SK-N-MC (cell line): ENCODE data around the gene RPA3.

Experiments
- DNase-seq: peaks from one replicate; pipeline ENCODE4 v3.0.0-alpha.2; 2011; ENCODE audit warnings: low read depth, low spot score
- H3K27ac ChIP-seq: fragments of 200-600 bp; sonication (generic); 2 replicates; pipeline ENCODE4 v1.5.1; 2016; ENCODE audit warnings: mixed run types
- H3K36me3 ChIP-seq: fragments of 200-600 bp; sonication (generic); 2 replicates; pipeline ENCODE4 v1.6.1; 2017; ENCODE audit warnings: antibody characterized with exemption, low read length, mixed read lengths; ENCODE audit not compliant: insufficient read depth
- H3K4me3 ChIP-seq: fragments of 200-600 bp; sonication (generic); 2 replicates; pipeline ENCODE4 v1.5.1; 2016
- H3K9ac ChIP-seq: fragments of 200-600 bp; sonication (generic); 2 replicates; pipeline ENCODE4 v1.8.0; 2017; ENCODE audit warnings: mixed run types, mixed read lengths; ENCODE audit not compliant: insufficient read length
- H3K9me3 ChIP-seq: fragments of 200-600 bp; sonication (generic); 2 replicates; pipeline ENCODE4 v1.6.1; 2017; ENCODE audit warnings: low read depth, mild to moderate bottlenecking, antibody characterized with exemption, low read length, moderate library complexity, mixed read lengths
- EZH2 ChIP-seq: fragments of 200-600 bp; sonication (generic); IDR thresholded peaks from one replicate; pipeline ENCODE4 v1.6.1; 2017; ENCODE audit warnings: antibody characterized with exemption
- FOXP2 ChIP-seq: optimal IDR thresholded peaks from 2 replicates; pipeline ENCODE3; 2011; ENCODE audit warnings: mild to moderate bottlenecking, moderate library complexity; ENCODE audit not compliant: insufficient read depth; ENCODE audit errors: extremely low read length, control extremely low read depth
- POLR2AphosphoS5 ChIP-seq: IDR thresholded peaks from 2 replicates; pipeline ENCODE4 v1.6.1; 2012; ENCODE audit warnings: mild to moderate bottlenecking, low read depth, low read length, borderline replicate concordance

The RPA3 gene

DNA sequence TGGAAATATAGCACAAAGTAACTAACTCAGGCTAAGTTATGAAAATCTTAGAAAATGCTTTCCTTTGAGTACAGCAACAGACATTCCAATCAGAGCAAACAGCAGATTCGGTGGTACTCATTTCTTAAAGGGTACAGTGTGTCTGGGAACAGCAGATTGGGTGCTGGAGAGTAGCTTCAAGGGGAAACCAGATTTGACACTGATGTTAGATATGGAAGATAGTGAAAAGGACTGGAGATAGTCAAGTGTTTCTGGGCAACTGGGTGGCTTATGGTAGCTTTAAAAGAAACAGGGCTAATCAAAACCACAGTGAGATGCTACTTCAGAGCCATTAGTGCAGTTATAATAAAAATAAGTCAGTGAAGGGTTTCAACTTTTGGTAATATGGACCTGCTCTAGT is 89.9 kb downstream of the RPA3 start:
- Histone ChIP-seq H3K36me3 (no peaks in the 10 kb centered on the region), H3K27ac (no peak overlapping the region), H3K9me3 (no peaks in the 10 kb centered on the region), H3K4me3 (no peak overlapping the region), H3K9ac (no peak overlapping the region)
- TF ChIP-seq POLR2AphosphoS5 = no peak
- TF ChIP-seq EZH2 = no peak
- no peak for TF ChIP-seq FOXP2
- DNase-seq = no peak

DNA sequence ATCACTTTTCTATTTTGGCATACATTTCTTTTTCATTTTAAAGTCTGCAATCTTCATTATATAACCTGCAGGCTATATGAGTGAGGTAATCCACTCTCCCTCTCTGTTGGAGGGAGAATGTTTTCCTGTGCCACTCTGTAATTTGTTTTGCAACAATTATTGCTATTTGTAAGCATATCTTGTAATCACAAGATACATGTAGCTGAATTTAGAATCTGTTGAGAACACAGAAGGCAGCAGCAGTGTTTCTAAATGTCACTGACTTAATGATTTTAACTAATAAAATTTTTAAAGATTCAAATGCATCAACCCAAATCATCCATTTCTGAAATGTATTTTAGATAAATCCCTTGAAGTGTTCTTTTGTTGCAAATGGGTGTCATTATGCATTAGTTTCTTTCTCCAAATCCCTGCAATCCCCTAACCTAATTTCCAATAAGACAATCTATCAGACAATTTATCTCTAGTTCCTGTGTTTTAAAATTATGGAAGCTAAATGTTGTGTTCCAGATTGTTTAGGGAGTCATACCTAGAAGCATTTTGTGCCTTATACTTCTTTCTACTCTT is 97.7 kb downstream of the RPA3 start:
- no peak overlapping the region for H3K27ac ChIP-seq
- TF ChIP-seq FOXP2 (no peak), EZH2 (no peak), POLR2AphosphoS5 (no peak)
- DNase-seq = no peak
- no peaks in the 10 kb centered on the region for H3K9me3 ChIP-seq
- H3K9ac ChIP-seq = no peak overlapping the region
- no peak overlapping the region for H3K4me3 ChIP-seq
- no peaks in the 10 kb centered on the region for H3K36me3 ChIP-seq

DNA sequence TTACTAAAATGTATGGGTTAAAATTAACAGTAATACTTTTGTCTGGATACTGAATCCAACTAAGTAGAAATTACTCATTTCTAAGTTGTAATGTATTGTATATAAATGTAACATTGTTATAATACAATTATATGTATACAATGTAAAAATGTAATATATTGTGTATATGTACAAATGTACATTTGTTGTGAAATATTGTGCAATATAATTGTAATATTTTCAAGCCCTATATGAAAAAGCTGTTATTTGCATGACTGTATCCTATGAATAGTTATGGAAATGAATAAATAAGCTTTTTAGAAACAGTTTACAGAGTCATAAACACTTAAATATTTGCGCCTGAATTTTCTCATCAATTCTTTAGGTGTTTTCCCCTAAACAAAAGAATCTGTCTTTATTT is 98.2 kb downstream of the RPA3 start:
- no peak for TF ChIP-seq EZH2
- TF ChIP-seq POLR2AphosphoS5 = no peak
- no peak for TF ChIP-seq FOXP2
- no peaks in the 10 kb centered on the region for H3K36me3 ChIP-seq
- H3K9me3 ChIP-seq = no peaks in the 10 kb centered on the region
- no peak overlapping the region for H3K4me3 ChIP-seq
- no peak overlapping the region for H3K27ac ChIP-seq
- no peak for DNase-seq
- H3K9ac ChIP-seq = no peak overlapping the region

DNA sequence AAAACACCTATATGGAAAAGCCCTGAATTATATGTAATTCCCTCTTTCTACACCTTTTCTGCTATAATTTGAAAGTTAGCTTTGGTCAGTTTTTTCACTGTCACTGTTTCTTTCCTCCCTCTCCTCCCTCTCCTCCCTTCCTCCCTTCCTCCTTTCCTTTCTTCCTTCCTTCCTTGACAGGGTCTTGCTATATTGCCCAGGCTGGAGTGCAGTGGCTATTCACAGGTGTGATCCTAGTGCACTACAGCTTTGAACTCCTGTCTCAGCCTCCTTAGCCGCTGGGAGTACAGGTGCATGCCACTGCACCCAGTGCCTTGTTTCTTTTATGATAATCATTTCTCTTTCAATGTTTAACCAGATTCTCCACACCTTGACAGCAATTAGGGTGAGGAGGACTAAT is 100.0 kb downstream of the RPA3 start:
- TF ChIP-seq POLR2AphosphoS5 (no peak), FOXP2 (no peak), EZH2 (no peak)
- H3K27ac ChIP-seq = no peak overlapping the region
- no peaks in the 10 kb centered on the region for H3K9me3 ChIP-seq
- H3K9ac ChIP-seq = no peak overlapping the region
- no peaks in the 10 kb centered on the region for H3K36me3 ChIP-seq
- H3K4me3 ChIP-seq = no peak overlapping the region
- no peak for DNase-seq

DNA sequence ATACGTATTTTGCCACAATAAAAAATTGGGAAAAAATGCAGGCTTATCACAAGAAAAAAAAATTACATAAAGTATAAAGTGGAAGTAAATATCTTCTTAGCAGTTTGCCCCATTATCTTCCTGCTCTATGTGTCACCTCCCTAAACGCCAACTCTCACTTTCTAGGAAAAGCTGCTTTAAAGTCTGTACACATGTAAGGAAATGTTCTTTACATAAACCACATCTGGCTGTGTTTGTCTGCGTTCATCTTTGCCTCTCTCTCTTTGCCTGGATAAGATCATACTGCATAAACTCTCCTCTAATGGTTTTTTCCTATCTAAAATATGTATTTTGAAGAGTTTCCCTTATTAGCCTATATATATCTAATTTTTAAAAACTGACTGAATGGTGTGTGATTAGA is 100.9 kb downstream of the RPA3 start:
- no peak for TF ChIP-seq POLR2AphosphoS5
- TF ChIP-seq EZH2 = no peak
- no peak for TF ChIP-seq FOXP2
- H3K9me3 ChIP-seq = no peaks in the 10 kb centered on the region
- H3K27ac ChIP-seq = no peak overlapping the region
- DNase-seq = no peak
- H3K4me3 ChIP-seq = no peak overlapping the region
- H3K9ac ChIP-seq = no peak overlapping the region
- H3K36me3 ChIP-seq = no peaks in the 10 kb centered on the region

DNA sequence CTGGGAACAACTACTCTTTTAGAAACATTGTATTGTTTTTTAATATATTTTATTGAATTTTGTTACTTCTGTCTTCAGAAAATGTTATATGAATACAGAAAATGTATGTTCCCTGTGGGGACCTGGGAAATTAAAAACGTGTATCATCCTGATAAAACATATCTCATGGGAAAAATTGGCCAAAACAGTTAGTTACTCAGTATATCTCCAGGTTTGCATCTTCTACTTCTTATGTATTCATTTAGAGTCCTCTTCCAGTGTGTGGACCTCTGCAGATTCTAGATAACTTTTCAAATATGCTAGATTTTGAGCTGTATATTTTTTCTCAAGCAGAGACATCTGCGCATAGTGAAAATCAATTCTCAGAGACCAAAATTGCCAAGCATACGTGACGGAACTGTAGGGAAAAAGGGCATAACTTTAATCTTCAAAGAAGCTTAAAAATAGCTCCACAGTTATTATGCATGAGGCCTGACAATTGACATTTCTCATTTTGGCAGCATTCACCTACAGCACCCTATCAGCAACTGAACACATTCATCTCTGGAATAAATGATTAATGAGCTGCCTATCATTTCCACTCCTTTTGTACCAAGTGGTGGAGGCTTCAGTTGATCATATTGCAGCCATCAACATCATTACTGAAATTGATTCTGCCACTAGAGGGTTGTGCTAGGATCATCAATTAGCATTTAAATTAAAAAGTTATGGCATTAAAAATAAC is 104.2 kb downstream of the RPA3 start:
- no peak overlapping the region for H3K4me3 ChIP-seq
- H3K9ac ChIP-seq = no peak overlapping the region
- no peak overlapping the region for H3K27ac ChIP-seq
- TF ChIP-seq FOXP2 (no peak), EZH2 (no peak), POLR2AphosphoS5 (no peak)
- H3K36me3 ChIP-seq = no peaks in the 10 kb centered on the region
- no peaks in the 10 kb centered on the region for H3K9me3 ChIP-seq
- no peak for DNase-seq

DNA sequence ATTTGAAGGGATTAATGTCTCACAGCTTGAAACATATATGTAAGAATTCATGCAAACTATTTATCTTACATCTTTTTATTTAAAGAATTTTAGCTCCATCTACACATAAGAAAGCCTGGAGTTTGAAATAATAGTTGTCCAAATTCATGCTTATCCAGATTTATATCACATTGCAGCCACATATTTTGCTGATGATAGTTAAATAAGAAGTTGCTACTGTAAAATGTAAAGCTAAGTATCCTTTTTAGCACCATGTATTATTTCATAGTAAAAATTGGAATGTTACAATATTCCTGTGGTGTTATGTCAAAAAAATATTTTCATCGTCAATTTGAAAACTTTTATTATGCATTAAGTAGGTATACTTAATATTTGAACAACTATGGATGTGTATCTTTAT is 105.2 kb downstream of the RPA3 start:
- Histone ChIP-seq H3K9ac (no peak overlapping the region), H3K9me3 (no peaks in the 10 kb centered on the region), H3K27ac (no peak overlapping the region), H3K36me3 (no peaks in the 10 kb centered on the region), H3K4me3 (no peak overlapping the region)
- DNase-seq = no peak
- no peak for TF ChIP-seq FOXP2
- no peak for TF ChIP-seq POLR2AphosphoS5
- no peak for TF ChIP-seq EZH2

DNA sequence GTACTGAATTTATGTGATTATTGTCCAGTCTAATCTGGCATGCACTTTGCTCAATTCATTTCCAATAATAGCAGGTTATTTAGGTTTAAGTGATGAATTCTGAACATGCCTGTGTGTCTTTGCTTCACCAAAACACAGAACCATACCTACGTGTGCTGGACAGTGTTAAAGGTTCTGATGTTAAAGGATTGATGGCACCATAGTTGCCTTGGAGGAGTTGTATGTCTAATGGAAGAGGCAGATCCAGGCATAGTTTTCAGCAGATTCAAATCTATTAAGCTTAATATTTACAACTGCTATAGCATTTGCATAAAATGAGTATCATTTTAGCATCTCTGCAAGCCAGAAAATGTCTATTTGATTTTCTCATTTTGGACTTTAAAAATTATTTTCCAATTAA is 105.9 kb downstream of the RPA3 start:
- H3K4me3 ChIP-seq = no peak overlapping the region
- no peak overlapping the region for H3K27ac ChIP-seq
- H3K9me3 ChIP-seq = no peaks in the 10 kb centered on the region
- no peak for DNase-seq
- H3K9ac ChIP-seq = no peak overlapping the region
- no peaks in the 10 kb centered on the region for H3K36me3 ChIP-seq
- TF ChIP-seq EZH2 (no peak), FOXP2 (no peak), POLR2AphosphoS5 (no peak)

DNA sequence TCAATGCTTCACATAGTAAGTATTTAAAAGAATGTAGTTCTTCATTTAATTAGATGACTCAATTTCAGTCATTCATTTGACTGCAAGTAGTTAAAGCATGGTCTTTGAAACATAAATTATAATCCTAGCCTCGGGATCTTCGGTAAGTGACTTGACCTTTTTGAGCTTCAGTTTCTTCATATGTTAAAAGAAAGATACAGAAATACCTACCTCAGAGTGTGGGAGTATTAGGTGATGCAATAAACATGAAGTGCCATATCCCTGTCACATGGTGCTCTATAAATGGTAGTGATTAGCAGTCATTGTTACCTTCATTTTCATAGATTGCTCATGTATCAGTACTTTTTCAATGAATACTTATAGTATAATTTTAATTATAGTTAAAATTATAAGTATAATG is 109.1 kb downstream of the RPA3 start:
- H3K36me3 ChIP-seq = no peaks in the 10 kb centered on the region
- no peaks in the 10 kb centered on the region for H3K9me3 ChIP-seq
- no peak overlapping the region for H3K4me3 ChIP-seq
- H3K27ac ChIP-seq = no peak overlapping the region
- no peak overlapping the region for H3K9ac ChIP-seq
- TF ChIP-seq EZH2 (no peak), POLR2AphosphoS5 (no peak), FOXP2 (no peak)
- DNase-seq = no peak
